Measurements from ENCODE around the gene SNX9.
"Not testable (repeated sequence)": the region's sequence is repeated elsewhere in the genome, so short reads cannot be mapped to it uniquely, and the experiment has no call there.

The SNX9 gene

GRCh38 chr6:157927011-157927410 is 104.0 kb downstream of the SNX9 start:
- no peak for DNase-seq

- no peak for DNase-seq
Observed at GRCh38 chr6:157928428-157928827, 105.4 kb downstream of the SNX9 start.

- DNase-seq: no peak
Observed at GRCh38 chr6:157929076-157929475, 106.0 kb downstream of the SNX9 start.

GRCh38 chr6:157929765-157930319 is 106.8 kb downstream of the SNX9 start:
- no peak for DNase-seq

- no peak for DNase-seq
Observed at GRCh38 chr6:157935786-157936185, 112.7 kb downstream of the SNX9 start.

GRCh38 chr6:157937318-157937717 is 114.3 kb downstream of the SNX9 start:
- no peak for DNase-seq

- no peak for DNase-seq
Observed at GRCh38 chr6:157937916-157938315, 114.9 kb downstream of the SNX9 start.

GRCh38 chr6:157940375-157941036 is 117.5 kb downstream of the SNX9 start:
- DNase-seq: not testable (repeated sequence)

GRCh38 chr6:157941101-157941863 is 118.2 kb downstream of the SNX9 start:
- no peak for DNase-seq

- no peak for DNase-seq
Observed at GRCh38 chr6:157942351-157942750, 119.3 kb downstream of the SNX9 start.

- no peak for DNase-seq
Observed at GRCh38 chr6:157943249-157943963, 120.4 kb downstream of the SNX9 start.

- DNase-seq: no peak
Observed at GRCh38 chr6:157943964-157944283, 120.9 kb downstream of the SNX9 start.

GRCh38 chr6:157944983-157945931 is 122.2 kb downstream of the SNX9 start:
- DNase-seq: no peak

- no peak for DNase-seq
Observed at GRCh38 chr6:157946053-157946617, 123.1 kb downstream of the SNX9 start.

- no peak for DNase-seq
Observed at GRCh38 chr6:157946865-157947532, 124.0 kb downstream of the SNX9 start.

- DNase-seq: not testable (repeated sequence)
Observed at GRCh38 chr6:157950899-157951298, 127.9 kb downstream of the SNX9 start.

- no peak for DNase-seq
Observed at GRCh38 chr6:157951828-157952227, 128.8 kb downstream of the SNX9 start.

GRCh38 chr6:157952861-157953351 is 129.9 kb downstream of the SNX9 start:
- no peak for DNase-seq

GRCh38 chr6:157953580-157954091 is 130.6 kb downstream of the SNX9 start:
- DNase-seq: no peak
